Sigmoid colon (tissue), 7 donors: ENCODE data around the gene ABCG5. TPM values are rescaled to one million over a fixed set of nuclear protein-coding genes. Genes with fewer than 3 reads are reported as not detected.

Experiments
- DNase-seq: peaks from one replicate; pipeline ENCODE4 v3.0.0-alpha.2; 2019
- H3K27ac ChIP-seq, 4 donors: fragments of 200-600 bp; sonication (generic); one replicate each; pipeline ENCODE4 v1.5.1; 2016 to 2019; ENCODE audit warnings: mild to moderate bottlenecking in 1 of 4
- H3K27me3 ChIP-seq, 3 donors: fragments of 200-600 bp; sonication (generic); one replicate each; pipeline ENCODE4 v1.5.1; 2019; ENCODE audit warnings: mild to moderate bottlenecking in 1 of 3
- H3K36me3 ChIP-seq, 4 donors: fragments of 200-600 bp; sonication (generic); one replicate each; pipeline ENCODE4 v1.5.1; 2016 to 2019
- H3K4me1 ChIP-seq, 4 donors: fragments of 200-600 bp; sonication (generic); one replicate each; pipeline ENCODE4 v1.5.1; 2017 to 2019
- H3K4me3 ChIP-seq, 4 donors: fragments of 200-600 bp; sonication (generic); one replicate each; pipeline ENCODE4 v1.5.1; 2017 to 2019; ENCODE audit warnings: mild to moderate bottlenecking in 2 of 4, moderate library complexity in 1 of 4
- H3K9me3 ChIP-seq, 4 donors: fragments of 200-600 bp in 3 of 4; sonication (generic) in 3 of 4; one replicate each; pipeline versions ENCODE4 v1.5.1 to v1.6.1; 2013 to 2019
- EP300 ChIP-seq, 4 donors: sonication (generic); formaldehyde crosslinking; IDR thresholded peaks; one replicate each; pipeline ENCODE4 v1.6.1; 2017; ENCODE audit warnings: antibody characterized with exemption in 4 of 4
- POLR2A ChIP-seq, 2 donors: fragments of 450-650 bp; IDR thresholded peaks; one replicate each; pipeline ENCODE4 v1.6.1; 2016; ENCODE audit warnings: antibody characterized with exemption in 2 of 2, mild to moderate bottlenecking in 2 of 2, moderate library complexity in 2 of 2
- POLR2AphosphoS5 ChIP-seq, 4 donors: sonication (generic); formaldehyde crosslinking; IDR thresholded peaks; one replicate each; pipeline ENCODE4 v1.6.1; 2017; ENCODE audit warnings: antibody characterized with exemption in 4 of 4
- WGBS, 2 donors: extraction: QIAGEN DNeasy Blood & Tissue Kit; methylation state at CpG; one replicate each; pipeline ENCODE4 v1.1.7; 2013; 5-methylcytosine and 5-hydroxymethylcytosine counted together
- intact Hi-C: fragments of 100-400 bp; cut with DNase I; formaldehyde crosslinking; loops from one replicate; pipeline ENCODE4 v1.15.1; 2023
- polyA plus RNA-seq, 3 donors: library from polyadenylated mRNA; stranded (reverse); fragments of 200-250 nt; gene quantifications; one replicate each; pipeline ENCODE4 v1.2.3, GENCODE V29; 2013
- total RNA-seq, 4 donors: library from RNA; depleted of rRNA; stranded (reverse); fragments of >200 nt; gene quantifications; one replicate each; pipeline ENCODE4 v1.1.0, GENCODE V29; 2016
- TF ChIP-seq, protein P1 (sequence below), 4 experiments: fragments of 450-650 bp in 3 of 4; fragments of 200-600 bp in 1 of 4; IDR thresholded peaks; one replicate each; pipeline ENCODE4 v1.5.1; 2016 to 2019; ENCODE audit warnings: antibody characterized with exemption in 4 of 4, mild to moderate bottlenecking in 3 of 4, moderate library complexity in 2 of 4
- donor health status: healthy with polysubstance abuse.
- donor health status: Bipolar disorder and iron deficiency.
- donor health status: healthy.

ABCG5 gene
- total and polyA plus RNA-seq, 7 donors: 0.10 to 0.23 TPM; not detected in 5

DNA sequence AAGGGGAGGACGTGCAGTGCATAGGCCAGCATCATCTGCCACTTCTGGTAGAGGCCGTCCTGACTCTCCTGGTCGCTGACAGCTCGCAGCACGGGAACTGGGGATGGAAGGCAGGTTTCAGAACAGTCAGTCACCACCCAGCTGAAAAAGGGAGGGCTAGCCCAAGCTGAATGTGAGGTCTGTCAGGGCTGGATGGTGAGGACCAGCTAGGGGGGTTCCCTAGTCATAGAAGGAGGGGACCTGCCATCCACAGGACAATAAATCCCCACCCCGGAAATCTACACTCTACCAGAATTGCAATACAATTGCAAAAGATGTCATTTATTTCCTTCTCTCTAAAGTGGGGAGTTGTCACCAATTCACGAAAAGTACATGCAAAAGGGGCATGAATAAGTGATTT is 15.8 kb downstream of the ABCG5 start:
- Histone ChIP-seq H3K9me3 (no peaks in the 10 kb centered on the region), H3K36me3 (no peaks in the 10 kb centered on the region), H3K27ac (no peak overlapping the region), H3K27me3 (peaks cover 0 to 7% (median 0%) of the 10 kb centered on the region in 3 donors), H3K4me1 (no peaks in the 10 kb centered on the region), H3K4me3 (no peak overlapping the region)
- no peak for TF ChIP-seq POLR2A (IDR thresholded peaks at IDR 0.05)
- TF ChIP-seq, protein P1, sequence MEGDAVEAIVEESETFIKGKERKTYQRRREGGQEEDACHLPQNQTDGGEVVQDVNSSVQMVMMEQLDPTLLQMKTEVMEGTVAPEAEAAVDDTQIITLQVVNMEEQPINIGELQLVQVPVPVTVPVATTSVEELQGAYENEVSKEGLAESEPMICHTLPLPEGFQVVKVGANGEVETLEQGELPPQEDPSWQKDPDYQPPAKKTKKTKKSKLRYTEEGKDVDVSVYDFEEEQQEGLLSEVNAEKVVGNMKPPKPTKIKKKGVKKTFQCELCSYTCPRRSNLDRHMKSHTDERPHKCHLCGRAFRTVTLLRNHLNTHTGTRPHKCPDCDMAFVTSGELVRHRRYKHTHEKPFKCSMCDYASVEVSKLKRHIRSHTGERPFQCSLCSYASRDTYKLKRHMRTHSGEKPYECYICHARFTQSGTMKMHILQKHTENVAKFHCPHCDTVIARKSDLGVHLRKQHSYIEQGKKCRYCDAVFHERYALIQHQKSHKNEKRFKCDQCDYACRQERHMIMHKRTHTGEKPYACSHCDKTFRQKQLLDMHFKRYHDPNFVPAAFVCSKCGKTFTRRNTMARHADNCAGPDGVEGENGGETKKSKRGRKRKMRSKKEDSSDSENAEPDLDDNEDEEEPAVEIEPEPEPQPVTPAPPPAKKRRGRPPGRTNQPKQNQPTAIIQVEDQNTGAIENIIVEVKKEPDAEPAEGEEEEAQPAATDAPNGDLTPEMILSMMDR (IDR thresholded peaks at IDR 0.05): no peak
- no peak for TF ChIP-seq EP300 (IDR thresholded peaks at IDR 0.05)
- TF ChIP-seq POLR2AphosphoS5 (IDR thresholded peaks at IDR 0.05): no peak
- intact Hi-C loops: no loop called here
- no peak for DNase-seq
- 74 to 81% methylated on average over 7 of the region's 7 CpGs for WGBS, 2 donors

DNA sequence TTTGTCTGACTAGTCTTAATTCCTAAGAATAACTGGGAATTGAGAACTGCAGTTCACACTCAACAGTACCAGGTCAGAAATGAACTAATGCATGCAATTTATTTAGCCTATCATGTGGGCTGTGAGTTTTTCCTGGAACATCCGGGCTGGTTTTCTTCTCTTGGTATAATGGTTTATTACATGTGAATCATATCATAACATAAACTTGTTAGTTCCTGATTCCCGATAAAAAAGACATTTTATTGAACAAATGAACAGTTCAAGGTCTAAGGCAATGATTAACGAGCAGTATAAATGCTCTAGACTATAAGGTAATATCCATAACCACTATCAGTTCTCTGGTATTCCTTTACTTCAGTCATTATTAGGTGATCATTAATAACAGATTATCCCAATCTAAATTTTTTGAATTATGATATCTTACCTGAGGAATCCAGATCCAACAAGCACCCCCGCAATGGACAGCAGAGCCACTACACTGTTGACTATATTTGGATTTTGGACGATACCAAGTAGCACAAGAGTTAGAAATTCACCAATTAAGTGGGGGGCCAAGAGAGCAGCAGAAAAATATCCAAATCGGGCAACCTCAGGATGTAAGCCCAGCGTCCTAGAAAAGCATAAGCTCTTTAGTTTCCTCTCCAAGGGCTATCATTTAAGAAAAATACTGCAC is 19.0 kb downstream of the ABCG5 start:
- intact Hi-C loops: no loop called here
- 19 to 74% methylated on average over 7 of the region's 7 CpGs for WGBS, 2 donors
- H3K9me3 ChIP-seq: no peaks in the 10 kb centered on the region
- no peaks in the 10 kb centered on the region for H3K4me1 ChIP-seq
- no peak for DNase-seq
- TF ChIP-seq POLR2AphosphoS5 (IDR thresholded peaks at IDR 0.05) (no peak), EP300 (IDR thresholded peaks at IDR 0.05) (no peak), POLR2A (IDR thresholded peaks at IDR 0.05) (no peak)
- TF ChIP-seq, protein P1 (IDR thresholded peaks at IDR 0.05): no peak
- H3K36me3 ChIP-seq: no peaks in the 10 kb centered on the region
- peaks cover 0 to 7% (median 0%) of the 10 kb centered on the region in 3 donors for H3K27me3 ChIP-seq
- no peak overlapping the region for H3K27ac ChIP-seq
- no peak overlapping the region for H3K4me3 ChIP-seq

DNA sequence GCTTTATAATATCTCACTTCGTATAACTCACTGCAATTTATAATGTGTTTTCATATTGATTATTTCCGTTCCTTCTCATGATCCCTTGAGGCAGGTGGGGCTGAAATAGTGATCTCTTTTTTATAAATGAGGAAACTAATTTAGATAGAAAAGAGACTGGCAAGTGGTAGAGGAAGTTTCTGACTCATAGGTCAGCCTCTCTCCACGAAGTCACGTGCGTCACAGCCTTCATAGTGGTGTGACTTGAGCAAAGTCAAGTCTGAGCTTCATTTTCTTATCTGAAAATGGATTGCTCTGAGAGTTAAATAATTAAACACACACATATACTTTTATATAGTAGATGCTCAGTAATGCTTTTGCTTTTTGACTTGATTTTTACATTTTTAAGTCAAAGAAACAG is 19.9 kb downstream of the ABCG5 start:
- no peak for DNase-seq
- H3K27ac ChIP-seq: no peak overlapping the region
- WGBS, 2 donors: 9 to 56% methylated on average over 5 of the region's 5 CpGs
- no peaks in the 10 kb centered on the region for H3K9me3 ChIP-seq
- TF ChIP-seq, protein P1 (IDR thresholded peaks at IDR 0.05): no peak
- TF ChIP-seq POLR2A (IDR thresholded peaks at IDR 0.05) (no peak), POLR2AphosphoS5 (IDR thresholded peaks at IDR 0.05) (no peak), EP300 (IDR thresholded peaks at IDR 0.05) (no peak)
- no peaks in the 10 kb centered on the region for H3K4me1 ChIP-seq
- H3K27me3 ChIP-seq: peaks cover 0 to 7% (median 0%) of the 10 kb centered on the region in 3 donors
- intact Hi-C loops: no loop called here
- H3K36me3 ChIP-seq: no peaks in the 10 kb centered on the region
- H3K4me3 ChIP-seq: no peak overlapping the region

DNA sequence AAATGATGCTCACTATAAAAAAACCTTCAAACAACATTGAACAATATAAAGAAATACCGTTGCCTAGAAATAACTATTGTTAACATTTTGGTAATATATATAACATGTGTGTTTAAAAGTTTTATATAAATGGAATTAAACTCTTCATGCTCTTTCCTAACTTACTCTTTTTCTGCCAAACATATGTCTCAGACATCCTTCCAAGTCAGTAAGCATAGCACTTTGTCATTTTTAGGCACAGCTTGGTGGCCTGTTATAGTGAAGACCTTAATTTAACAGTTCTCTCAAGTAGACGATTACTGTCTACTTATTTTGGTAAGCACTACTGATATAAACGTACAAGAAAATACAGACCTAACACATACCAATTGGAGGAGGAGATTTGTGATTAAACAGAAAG is 23.9 kb downstream of the ABCG5 start:
- peaks cover 0 to 25% (median 0%) of the 10 kb centered on the region in 4 donors for H3K36me3 ChIP-seq
- no peaks in the 10 kb centered on the region for H3K4me1 ChIP-seq
- no peak overlapping the region for H3K4me3 ChIP-seq
- H3K9me3 ChIP-seq: no peaks in the 10 kb centered on the region
- no peak for TF ChIP-seq EP300 (IDR thresholded peaks at IDR 0.05)
- TF ChIP-seq POLR2AphosphoS5 (IDR thresholded peaks at IDR 0.05): no peak
- no peak for TF ChIP-seq POLR2A (IDR thresholded peaks at IDR 0.05)
- TF ChIP-seq, protein P1 (IDR thresholded peaks at IDR 0.05): no peak
- intact Hi-C loops: no loop called here
- no peak overlapping the region for H3K27ac ChIP-seq
- whole genome bisulfite sequencing, 2 donors: 80 to 89% methylated on average over 3 of the region's 3 CpGs
- no peak for DNase-seq
- H3K27me3 ChIP-seq: no peaks in the 10 kb centered on the region

DNA sequence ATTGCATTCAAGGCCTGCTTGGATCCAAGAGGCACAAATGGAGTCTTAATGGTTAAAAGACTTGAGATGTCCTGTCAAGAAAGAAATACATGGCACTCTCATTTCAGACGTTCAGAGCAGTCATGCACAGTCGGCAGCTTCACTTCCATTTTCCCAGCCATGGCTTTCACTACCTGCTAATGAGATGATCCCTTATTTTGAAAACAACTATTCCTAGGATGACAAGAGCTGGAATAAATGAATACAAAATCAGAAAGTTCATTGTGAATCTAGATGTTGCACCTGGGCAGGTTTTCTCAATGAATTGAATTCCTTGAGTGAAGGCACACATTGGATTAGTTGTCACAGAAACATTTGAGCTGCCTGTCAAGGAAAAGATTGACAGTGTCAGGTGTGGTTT is 25.7 kb downstream of the ABCG5 start:
- H3K27ac ChIP-seq: no peak overlapping the region
- peaks cover 0 to 40% (median 0%) of the 10 kb centered on the region in 4 donors for H3K36me3 ChIP-seq
- H3K4me1 ChIP-seq: no peaks in the 10 kb centered on the region
- no peak overlapping the region for H3K4me3 ChIP-seq
- no peak for DNase-seq
- intact Hi-C loops: no loop called here
- TF ChIP-seq POLR2AphosphoS5 (IDR thresholded peaks at IDR 0.05) (no peak), POLR2A (IDR thresholded peaks at IDR 0.05) (no peak)
- TF ChIP-seq, protein P1 (IDR thresholded peaks at IDR 0.05): no peak
- H3K27me3 ChIP-seq: no peaks in the 10 kb centered on the region
- no peaks in the 10 kb centered on the region for H3K9me3 ChIP-seq
- WGBS, 2 donors: 69 to 80% methylated on average over 2 of the region's 2 CpGs
